Measurements from ENCODE around the gene FTH1. TPM values are rescaled to one million over a fixed set of nuclear protein-coding genes. Genes with fewer than 3 reads are reported as not detected.

Gene FTH1
- total RNA-seq, 1 experiment from 2014 or later: 301 TPM

GRCh38 chr11:61916737-61917333, 50.6 kb downstream of the FTH1 start:
- Histone ChIP-seq H3K9me3 (no peaks in the 10 kb centered on the region), H3K4me3 (peak overlapping the region; percentile 49)

GRCh38 chr11:61914471-61915171, 52.8 kb downstream of the FTH1 start:
- Histone ChIP-seq H3K36me3 (no peaks in the 10 kb centered on the region), H3K4me3 (no peak overlapping the region), H3K9me3 (no peaks in the 10 kb centered on the region), H3K27me3 (no peaks in the 10 kb centered on the region)
- no peak for DNase-seq

More at GRCh38 chr11:61916737-61917333, 50.6 kb downstream of the FTH1 start:
- DNase-seq: no peak
- no peaks in the 10 kb centered on the region for H3K27me3 ChIP-seq
- no peaks in the 10 kb centered on the region for H3K36me3 ChIP-seq

Other genes starting within 250 kb of the FTH1 start
- 0.23 and 1.9 TPM in 2 replicates for gene MYRF, start 215.0 kb downstream of the FTH1 start, total RNA-seq (2014; rRNA removed; shearing (Covaris generic); ENCODE audit: low replicate concordance)
- gene TMEM258, start 175.0 kb downstream of the FTH1 start, total RNA-seq (2014; rRNA removed; shearing (Covaris generic); ENCODE audit: low replicate concordance): 61.8 and 88.7 TPM in 2 replicates
- gene FEN1, start 174.7 kb downstream of the FTH1 start, total RNA-seq (2014; rRNA removed; shearing (Covaris generic); ENCODE audit: low replicate concordance): 80.9 and 85.7 TPM in 2 replicates
- 25.4 and 28.3 TPM in 2 replicates for gene FADS1, start 150.6 kb downstream of the FTH1 start, total RNA-seq (2014; rRNA removed; shearing (Covaris generic); ENCODE audit: low replicate concordance)
- gene FADS2, start 139.3 kb downstream of the FTH1 start, total RNA-seq (2014; rRNA removed; shearing (Covaris generic); ENCODE audit: low replicate concordance): 8.1 and 22.6 TPM in 2 replicates
- 32.7 and 59.7 TPM in 2 replicates for gene FADS3, start 76.1 kb downstream of the FTH1 start, total RNA-seq (2014; rRNA removed; shearing (Covaris generic); ENCODE audit: low replicate concordance)
- 2.8 and 3.0 TPM in 2 replicates for gene RAB3IL1, start 50.1 kb downstream of the FTH1 start, total RNA-seq (2014; rRNA removed; shearing (Covaris generic); ENCODE audit: low replicate concordance)
- not detected in 2 replicates for gene BEST1, start 17.3 kb downstream of the FTH1 start, total RNA-seq (2014; rRNA removed; shearing (Covaris generic); ENCODE audit: low replicate concordance)
- 20.5 and 46.2 TPM in 2 replicates for gene INCENP, start 156.4 kb upstream of the FTH1 start, total RNA-seq (2014; rRNA removed; shearing (Covaris generic); ENCODE audit: low replicate concordance)
- gene SCGB1D1, start 222.6 kb upstream of the FTH1 start, total RNA-seq (2014; rRNA removed; shearing (Covaris generic); ENCODE audit: low replicate concordance): not detected in 2 replicates
- gene SCGB2A1, start 241.0 kb upstream of the FTH1 start, total RNA-seq (2014; rRNA removed; shearing (Covaris generic); ENCODE audit: low replicate concordance): not detected in 2 replicates

All from MG63 (cell line).